ENCODE results near the gene CRACDL. TPM values are rescaled to one million over a fixed set of nuclear protein-coding genes. Genes with fewer than 3 reads are reported as not detected.

Gene CRACDL
- total and polyA plus RNA-seq, 2 of the 13 experiments (the other 11 are each of a cell fraction or from before 2014, with no cell fraction given), result 0.15 to 0.26 TPM

DNA sequence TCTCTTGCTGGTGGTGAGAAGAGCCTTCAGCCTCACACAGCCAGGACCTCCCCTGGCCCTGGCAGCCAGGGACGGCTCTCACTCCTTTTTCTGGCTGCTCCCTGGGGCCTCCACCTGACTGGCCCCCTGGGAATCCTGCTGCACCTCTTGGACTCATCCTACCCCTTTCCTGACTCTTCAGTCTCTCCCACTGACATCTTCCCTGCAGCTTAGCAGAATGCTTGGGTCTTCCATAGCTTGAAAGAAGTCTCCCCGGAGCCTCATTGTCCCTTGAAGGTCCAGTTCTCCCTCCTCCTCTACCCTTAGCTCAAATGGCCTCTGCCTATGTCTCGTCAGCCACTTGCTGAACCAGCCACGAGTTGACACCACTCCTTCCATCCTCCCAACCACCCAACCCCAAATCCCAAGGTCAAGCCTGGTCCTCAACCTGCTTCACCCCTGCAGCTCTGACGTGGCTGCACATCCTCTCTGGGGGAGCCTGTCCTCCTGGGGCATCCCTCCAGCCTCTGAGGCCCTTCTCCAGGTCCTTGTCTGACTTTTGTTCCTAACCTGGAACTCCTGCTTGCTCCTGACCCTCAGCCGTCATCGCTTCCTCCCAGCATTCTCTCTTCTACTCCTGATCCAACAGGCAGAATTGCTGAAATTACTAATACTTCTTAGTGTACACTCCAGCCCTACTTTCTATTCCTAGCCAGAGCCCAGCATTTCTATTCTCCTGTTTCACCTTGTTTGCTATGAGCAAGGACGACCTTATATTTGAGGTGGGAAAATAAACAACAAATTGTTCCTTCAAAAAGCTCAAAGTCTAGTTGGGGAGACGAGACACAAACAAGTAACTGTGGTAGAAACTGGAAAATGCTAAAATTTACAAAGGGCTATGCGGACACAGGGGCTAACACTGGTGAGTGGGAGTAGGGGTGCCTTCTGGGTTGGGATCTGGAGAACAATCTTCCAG, 136.4 kb downstream of the CRACDL start (continued):
- TF ChIP-seq, protein P1, sequence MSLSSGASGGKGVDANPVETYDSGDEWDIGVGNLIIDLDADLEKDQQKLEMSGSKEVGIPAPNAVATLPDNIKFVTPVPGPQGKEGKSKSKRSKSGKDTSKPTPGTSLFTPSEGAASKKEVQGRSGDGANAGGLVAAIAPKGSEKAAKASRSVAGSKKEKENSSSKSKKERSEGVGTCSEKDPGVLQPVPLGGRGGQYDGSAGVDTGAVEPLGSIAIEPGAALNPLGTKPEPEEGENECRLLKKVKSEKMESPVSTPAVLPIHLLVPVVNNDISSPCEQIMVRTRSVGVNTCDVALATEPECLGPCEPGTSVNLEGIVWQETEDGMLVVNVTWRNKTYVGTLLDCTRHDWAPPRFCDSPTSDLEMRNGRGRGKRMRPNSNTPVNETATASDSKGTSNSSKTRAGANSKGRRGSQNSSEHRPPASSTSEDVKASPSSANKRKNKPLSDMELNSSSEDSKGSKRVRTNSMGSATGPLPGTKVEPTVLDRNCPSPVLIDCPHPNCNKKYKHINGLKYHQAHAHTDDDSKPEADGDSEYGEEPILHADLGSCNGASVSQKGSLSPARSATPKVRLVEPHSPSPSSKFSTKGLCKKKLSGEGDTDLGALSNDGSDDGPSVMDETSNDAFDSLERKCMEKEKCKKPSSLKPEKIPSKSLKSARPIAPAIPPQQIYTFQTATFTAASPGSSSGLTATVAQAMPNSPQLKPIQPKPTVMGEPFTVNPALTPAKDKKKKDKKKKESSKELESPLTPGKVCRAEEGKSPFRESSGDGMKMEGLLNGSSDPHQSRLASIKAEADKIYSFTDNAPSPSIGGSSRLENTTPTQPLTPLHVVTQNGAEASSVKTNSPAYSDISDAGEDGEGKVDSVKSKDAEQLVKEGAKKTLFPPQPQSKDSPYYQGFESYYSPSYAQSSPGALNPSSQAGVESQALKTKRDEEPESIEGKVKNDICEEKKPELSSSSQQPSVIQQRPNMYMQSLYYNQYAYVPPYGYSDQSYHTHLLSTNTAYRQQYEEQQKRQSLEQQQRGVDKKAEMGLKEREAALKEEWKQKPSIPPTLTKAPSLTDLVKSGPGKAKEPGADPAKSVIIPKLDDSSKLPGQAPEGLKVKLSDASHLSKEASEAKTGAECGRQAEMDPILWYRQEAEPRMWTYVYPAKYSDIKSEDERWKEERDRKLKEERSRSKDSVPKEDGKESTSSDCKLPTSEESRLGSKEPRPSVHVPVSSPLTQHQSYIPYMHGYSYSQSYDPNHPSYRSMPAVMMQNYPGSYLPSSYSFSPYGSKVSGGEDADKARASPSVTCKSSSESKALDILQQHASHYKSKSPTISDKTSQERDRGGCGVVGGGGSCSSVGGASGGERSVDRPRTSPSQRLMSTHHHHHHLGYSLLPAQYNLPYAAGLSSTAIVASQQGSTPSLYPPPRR (CRISPR knock-in tag; IDR thresholded peaks at IDR 0.05; ENCODE audit: borderline replicate concordance), result no peak
- TF ChIP-seq ZNF501 (CRISPR knock-in tag; IDR thresholded peaks at IDR 0.05), result 0 out of 2 replicates have a peak, but pooled peaks have one; percentile 28
- TF ChIP-seq SOX13 (IDR thresholded peaks at IDR 0.05), result no peak
- peak in 1 of 2 experiments; percentile 69; a peak in 1 of 4 replicates for TF ChIP-seq SOX13 (CRISPR knock-in tag; conservative IDR thresholded peaks at IDR 0.05 in 1 of 2, IDR thresholded peaks at IDR 0.05 in 1 of 2)
- TF ChIP-seq, protein P2, sequence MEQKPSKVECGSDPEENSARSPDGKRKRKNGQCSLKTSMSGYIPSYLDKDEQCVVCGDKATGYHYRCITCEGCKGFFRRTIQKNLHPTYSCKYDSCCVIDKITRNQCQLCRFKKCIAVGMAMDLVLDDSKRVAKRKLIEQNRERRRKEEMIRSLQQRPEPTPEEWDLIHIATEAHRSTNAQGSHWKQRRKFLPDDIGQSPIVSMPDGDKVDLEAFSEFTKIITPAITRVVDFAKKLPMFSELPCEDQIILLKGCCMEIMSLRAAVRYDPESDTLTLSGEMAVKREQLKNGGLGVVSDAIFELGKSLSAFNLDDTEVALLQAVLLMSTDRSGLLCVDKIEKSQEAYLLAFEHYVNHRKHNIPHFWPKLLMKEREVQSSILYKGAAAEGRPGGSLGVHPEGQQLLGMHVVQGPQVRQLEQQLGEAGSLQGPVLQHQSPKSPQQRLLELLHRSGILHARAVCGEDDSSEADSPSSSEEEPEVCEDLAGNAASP (CRISPR knock-in tag; IDR thresholded peaks at IDR 0.05; ENCODE audit: borderline replicate concordance), result no peak
- TF ChIP-seq SCMH1 (CRISPR knock-in tag; IDR thresholded peaks at IDR 0.05; ENCODE audit: borderline replicate concordance), result no peak
- TF ChIP-seq, protein P3, sequence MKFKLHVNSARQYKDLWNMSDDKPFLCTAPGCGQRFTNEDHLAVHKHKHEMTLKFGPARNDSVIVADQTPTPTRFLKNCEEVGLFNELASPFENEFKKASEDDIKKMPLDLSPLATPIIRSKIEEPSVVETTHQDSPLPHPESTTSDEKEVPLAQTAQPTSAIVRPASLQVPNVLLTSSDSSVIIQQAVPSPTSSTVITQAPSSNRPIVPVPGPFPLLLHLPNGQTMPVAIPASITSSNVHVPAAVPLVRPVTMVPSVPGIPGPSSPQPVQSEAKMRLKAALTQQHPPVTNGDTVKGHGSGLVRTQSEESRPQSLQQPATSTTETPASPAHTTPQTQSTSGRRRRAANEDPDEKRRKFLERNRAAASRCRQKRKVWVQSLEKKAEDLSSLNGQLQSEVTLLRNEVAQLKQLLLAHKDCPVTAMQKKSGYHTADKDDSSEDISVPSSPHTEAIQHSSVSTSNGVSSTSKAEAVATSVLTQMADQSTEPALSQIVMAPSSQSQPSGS (CRISPR knock-in tag; IDR thresholded peaks at IDR 0.05), result 0 out of 2 replicates have a peak, but pooled peaks have one; percentile 36
- peak; percentile 77 for TF ChIP-seq HNF4A (CRISPR knock-in tag; IDR thresholded peaks at IDR 0.05)
- no peak; the same call in 1 of the 2 replicates for TF ChIP-seq ZFX (CRISPR knock-in tag; IDR thresholded peaks at IDR 0.05; ENCODE audit: low read depth)
- TF ChIP-seq EP300 (IDR thresholded peaks at IDR 0.05; ENCODE audit: low read depth in 2 of 2, low read length in 2 of 2), result peak in 1 of 2 experiments; percentile 61; a peak in 2 of 4 replicates
- TF ChIP-seq EP300 (CRISPR knock-in tag; IDR thresholded peaks at IDR 0.05; ENCODE audit: borderline replicate concordance), result no peak
- peak; percentile 80 for TF ChIP-seq GATAD2A (CRISPR knock-in tag; IDR thresholded peaks at IDR 0.05)
- TF ChIP-seq, protein P4, sequence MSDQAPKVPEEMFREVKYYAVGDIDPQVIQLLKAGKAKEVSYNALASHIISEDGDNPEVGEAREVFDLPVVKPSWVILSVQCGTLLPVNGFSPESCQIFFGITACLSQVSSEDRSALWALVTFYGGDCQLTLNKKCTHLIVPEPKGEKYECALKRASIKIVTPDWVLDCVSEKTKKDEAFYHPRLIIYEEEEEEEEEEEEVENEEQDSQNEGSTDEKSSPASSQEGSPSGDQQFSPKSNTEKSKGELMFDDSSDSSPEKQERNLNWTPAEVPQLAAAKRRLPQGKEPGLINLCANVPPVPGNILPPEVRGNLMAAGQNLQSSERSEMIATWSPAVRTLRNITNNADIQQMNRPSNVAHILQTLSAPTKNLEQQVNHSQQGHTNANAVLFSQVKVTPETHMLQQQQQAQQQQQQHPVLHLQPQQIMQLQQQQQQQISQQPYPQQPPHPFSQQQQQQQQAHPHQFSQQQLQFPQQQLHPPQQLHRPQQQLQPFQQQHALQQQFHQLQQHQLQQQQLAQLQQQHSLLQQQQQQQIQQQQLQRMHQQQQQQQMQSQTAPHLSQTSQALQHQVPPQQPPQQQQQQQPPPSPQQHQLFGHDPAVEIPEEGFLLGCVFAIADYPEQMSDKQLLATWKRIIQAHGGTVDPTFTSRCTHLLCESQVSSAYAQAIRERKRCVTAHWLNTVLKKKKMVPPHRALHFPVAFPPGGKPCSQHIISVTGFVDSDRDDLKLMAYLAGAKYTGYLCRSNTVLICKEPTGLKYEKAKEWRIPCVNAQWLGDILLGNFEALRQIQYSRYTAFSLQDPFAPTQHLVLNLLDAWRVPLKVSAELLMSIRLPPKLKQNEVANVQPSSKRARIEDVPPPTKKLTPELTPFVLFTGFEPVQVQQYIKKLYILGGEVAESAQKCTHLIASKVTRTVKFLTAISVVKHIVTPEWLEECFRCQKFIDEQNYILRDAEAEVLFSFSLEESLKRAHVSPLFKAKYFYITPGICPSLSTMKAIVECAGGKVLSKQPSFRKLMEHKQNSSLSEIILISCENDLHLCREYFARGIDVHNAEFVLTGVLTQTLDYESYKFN (CRISPR knock-in tag; conservative IDR thresholded peaks at IDR 0.05), result peak; percentile 86
- peak; percentile 10; the same call in 1 of the 2 replicates for TF ChIP-seq ZNF331 (CRISPR knock-in tag; IDR thresholded peaks at IDR 0.05)
- 0 out of 2 replicates have a peak, but pooled peaks have one; percentile 25 for TF ChIP-seq NPAS2 (CRISPR knock-in tag; IDR thresholded peaks at IDR 0.05; ENCODE audit: borderline replicate concordance)
- TF ChIP-seq ZNF251 (CRISPR knock-in tag; IDR thresholded peaks at IDR 0.05), result no peak
